ENCODE data around the gene SRRD. TPM values are rescaled to one million over a fixed set of nuclear protein-coding genes. Genes with fewer than 3 reads are reported as not detected.

Gene SRRD
- total RNA-seq, 4 donors from 2014 or later = 17.9 to 37.4 (median 26.2) TPM

DNA sequence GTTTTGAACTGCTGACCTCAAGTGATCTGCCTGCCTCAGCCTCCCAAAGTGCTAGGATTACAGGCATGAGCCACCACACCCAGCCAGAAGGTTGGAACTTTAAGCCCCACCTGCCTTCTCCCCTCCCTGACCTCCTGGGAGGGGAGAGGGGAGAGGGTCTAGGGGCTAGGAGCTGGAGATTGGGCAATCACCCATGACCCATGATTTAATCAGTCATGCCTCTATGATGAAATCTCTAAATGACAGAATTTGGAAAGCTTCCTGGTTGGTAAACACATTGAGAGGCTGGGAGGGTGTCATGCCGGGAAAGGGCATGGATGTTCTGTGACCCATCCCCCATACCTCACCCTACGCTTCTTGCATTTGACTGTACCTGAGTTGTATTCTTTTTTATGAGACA lies 45.7 kb downstream of the SRRD start:
- Histone ChIP-seq H3K9me3 (no peaks in the 10 kb centered on the region), H3K27me3 (no peaks in the 10 kb centered on the region), H3K27ac (no peak overlapping the region), H3K4me1 (no peaks in the 10 kb centered on the region), H3K4me3 (replicated peaks in 1 of 3) (no peak overlapping the region), H3K36me3 (peaks cover 28 to 42% of the 10 kb centered on the region in 2 donors)
- WGBS, 2 donors = 84 to 92% methylated on average over 2 of the region's 2 CpGs
- intact Hi-C loops (cut with DNase I) = no loop called here
- TF ChIP-seq POLR2A (IDR thresholded peaks at IDR 0.05) = no peak
- no peak for TF ChIP-seq CTCF (IDR thresholded peaks at IDR 0.05)
- no peak for DNase-seq

GRCh38 chr22:26534171-26534855 lies 50.6 kb downstream of the SRRD start:
- DNase-seq = no peak
- no peak overlapping the region for H3K4me3 ChIP-seq (replicated peaks in 1 of 3)
- no peaks in the 10 kb centered on the region for H3K9me3 ChIP-seq
- H3K27me3 ChIP-seq = no peaks in the 10 kb centered on the region
- intact Hi-C loops (cut with DNase I) = no loop called here
- no peaks in the 10 kb centered on the region for H3K4me1 ChIP-seq
- 90 to 91% methylated on average over 7 of the region's 7 CpGs for WGBS, 2 donors
- TF ChIP-seq CTCF (IDR thresholded peaks at IDR 0.05) = no peak
- no peak for TF ChIP-seq POLR2A (IDR thresholded peaks at IDR 0.05)
- H3K27ac ChIP-seq = no peak overlapping the region
- peaks cover 16 to 28% of the 10 kb centered on the region in 2 donors for H3K36me3 ChIP-seq

- no peaks in the 10 kb centered on the region for H3K27me3 ChIP-seq
- no peak overlapping the region for H3K27ac ChIP-seq
- peaks cover 12 to 28% of the 10 kb centered on the region in 2 donors for H3K36me3 ChIP-seq
- no peak for DNase-seq
- H3K4me1 ChIP-seq = no peaks in the 10 kb centered on the region
- WGBS, 2 donors = 70 to 75% methylated on average over 13 of the region's 13 CpGs
- H3K9me3 ChIP-seq = no peaks in the 10 kb centered on the region
- intact Hi-C loops (cut with DNase I) = no loop called here
- no peak for TF ChIP-seq POLR2A (IDR thresholded peaks at IDR 0.05)
- no peak for TF ChIP-seq CTCF (IDR thresholded peaks at IDR 0.05)
- H3K4me3 ChIP-seq (replicated peaks in 1 of 3) = no peak overlapping the region
Observed at GRCh38 chr22:26534874-26535602, 51.4 kb downstream of the SRRD start.

DNA sequence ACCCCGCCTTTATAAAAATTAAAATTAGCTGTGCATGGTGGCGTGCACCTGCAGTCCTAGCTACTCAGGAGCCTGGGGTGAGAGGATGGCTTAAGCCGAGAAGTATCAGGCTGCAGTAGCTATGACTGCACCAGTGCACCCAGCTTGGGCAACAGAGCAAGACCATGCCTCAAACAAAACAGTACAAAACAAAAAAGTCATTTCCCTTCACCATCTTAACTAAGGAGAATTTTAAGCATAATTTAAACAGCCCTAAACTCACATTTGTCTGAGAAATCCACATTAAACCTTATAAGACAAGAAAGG lies 51.9 kb downstream of the SRRD start:
- H3K27me3 ChIP-seq = no peaks in the 10 kb centered on the region
- 88 to 96% methylated on average over 3 of the region's 3 CpGs for WGBS, 2 donors
- H3K9me3 ChIP-seq = no peaks in the 10 kb centered on the region
- no peaks in the 10 kb centered on the region for H3K4me1 ChIP-seq
- no peak overlapping the region for H3K27ac ChIP-seq
- no peak for TF ChIP-seq CTCF (IDR thresholded peaks at IDR 0.05)
- no peak for TF ChIP-seq POLR2A (IDR thresholded peaks at IDR 0.05)
- intact Hi-C loops (cut with DNase I) = no loop called here
- H3K36me3 ChIP-seq = peaks cover 15 to 34% of the 10 kb centered on the region in 2 donors
- H3K4me3 ChIP-seq (replicated peaks in 1 of 3) = no peak overlapping the region
- DNase-seq = no peak

DNA sequence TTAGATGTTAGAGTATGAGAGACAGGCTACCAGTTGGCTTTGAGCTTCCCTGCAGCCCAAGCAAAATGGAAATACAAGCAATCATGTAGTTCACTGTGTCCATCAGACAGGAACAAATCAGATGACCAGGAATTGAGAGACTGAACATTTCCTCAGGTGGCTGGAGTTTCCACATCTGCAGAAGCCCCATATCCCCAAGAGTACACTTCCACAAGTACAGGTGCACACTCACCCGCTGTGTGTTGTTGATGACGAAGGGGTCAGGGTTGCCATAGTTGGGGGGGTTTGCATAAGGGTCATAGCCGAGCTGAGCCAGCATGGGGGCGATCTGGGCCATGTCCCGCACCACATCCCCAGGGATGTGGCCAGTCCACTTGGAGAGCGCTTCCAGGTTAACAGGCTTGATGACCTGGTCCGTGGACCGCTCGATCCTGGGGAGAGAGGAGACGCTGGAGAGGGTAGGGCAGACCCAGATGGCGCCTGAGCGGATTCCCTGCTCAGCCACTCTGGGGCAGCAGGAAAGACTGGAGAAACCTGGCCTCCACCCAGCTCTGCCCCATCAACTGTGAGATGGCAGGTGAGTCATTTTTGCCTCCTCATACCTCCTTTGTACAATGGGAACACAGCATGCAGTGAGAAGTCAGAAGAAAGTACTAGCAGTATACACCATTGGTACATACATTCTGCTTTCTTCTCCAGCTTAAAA lies 52.5 kb downstream of the SRRD start:
- 92 to 94% methylated on average over 12 of the region's 12 CpGs for WGBS, 2 donors
- H3K4me3 ChIP-seq (replicated peaks in 1 of 3) = no peak overlapping the region
- intact Hi-C loops (cut with DNase I) = no loop called here
- H3K36me3 ChIP-seq = peaks cover 16 to 35% of the 10 kb centered on the region in 2 donors
- DNase-seq = no peak
- TF ChIP-seq CTCF (IDR thresholded peaks at IDR 0.05) (no peak), POLR2A (IDR thresholded peaks at IDR 0.05) (no peak)
- no peaks in the 10 kb centered on the region for H3K4me1 ChIP-seq
- H3K27ac ChIP-seq = no peak overlapping the region
- H3K27me3 ChIP-seq = no peaks in the 10 kb centered on the region
- no peaks in the 10 kb centered on the region for H3K9me3 ChIP-seq

All from thyroid gland (tissue), 4 donors.